Thoracic aorta (tissue), 2 donors: Measurements from ENCODE around the gene GNG2. TPM values are rescaled to one million over a fixed set of nuclear protein-coding genes. Genes with fewer than 3 reads are reported as not detected.
A peak's percentile ranks its signal among the peaks of the same experiment; 100 is the strongest.

ENCODE experiments used
- ATAC-seq: fragments of 150-250 bp; one replicate; pipeline ENCODE4 v1.8.0; 2017; ENCODE audit warnings: low read depth; ENCODE audit not compliant: insufficient number of reproducible peaks, low FRiP score
- DNase-seq: peaks from one replicate; pipeline ENCODE4 v3.0.0-alpha.2; 2020; ENCODE audit warnings: low spot score
- H3K27ac ChIP-seq, 2 donors: fragments of 200-600 bp; sonication (generic); 1 replicate in 1 of 2; 2 replicates in 1 of 2; pipeline ENCODE4 v1.5.1; 2016; ENCODE audit warnings: mild to moderate bottlenecking in 2 of 2, moderate library complexity in 2 of 2
- H3K27me3 ChIP-seq: fragments of 200-600 bp; sonication (generic); replicated peaks from 2 replicates; pipeline ENCODE4 v1.6.0; 2016; ENCODE audit warnings: mild to moderate bottlenecking; ENCODE audit not compliant: insufficient read depth
- H3K36me3 ChIP-seq: fragments of 200-600 bp; sonication (generic); one replicate; pipeline ENCODE4 v1.5.1; 2016
- H3K4me1 ChIP-seq, 2 donors: fragments of 200-600 bp; sonication (generic); 1 replicate in 1 of 2; 2 replicates in 1 of 2; pipeline versions ENCODE4 v1.5.1 to v1.6.0; 2016; ENCODE audit warnings: low read depth in 2 of 2, mild to moderate bottlenecking in 1 of 2; ENCODE audit not compliant: control insufficient read depth in 1 of 2
- H3K4me3 ChIP-seq: fragments of 200-600 bp; sonication (generic); 2 replicates; pipeline ENCODE4 v1.5.1; 2016; ENCODE audit warnings: mild to moderate bottlenecking
- H3K9me3 ChIP-seq: fragments of 200-600 bp; sonication (generic); 2 replicates; pipeline ENCODE4 v1.5.1; 2016
- total RNA-seq, 2 donors: library from RNA; depleted of rRNA; stranded (reverse); fragments of >200 nt; gene quantifications; one replicate each; pipeline versions ENCODE4 v1.1.0 to v1.2.3, GENCODE V29; 2016
- TF ChIP-seq, protein P1 (sequence below): fragments of 200-600 bp; sonication (generic); IDR thresholded peaks from one replicate; pipeline ENCODE4 v1.5.1; 2019; ENCODE audit warnings: antibody characterized with exemption

The GNG2 gene
- total RNA-seq, 2 donors from 2014 or later = 8.7 to 9.3 TPM

DNA sequence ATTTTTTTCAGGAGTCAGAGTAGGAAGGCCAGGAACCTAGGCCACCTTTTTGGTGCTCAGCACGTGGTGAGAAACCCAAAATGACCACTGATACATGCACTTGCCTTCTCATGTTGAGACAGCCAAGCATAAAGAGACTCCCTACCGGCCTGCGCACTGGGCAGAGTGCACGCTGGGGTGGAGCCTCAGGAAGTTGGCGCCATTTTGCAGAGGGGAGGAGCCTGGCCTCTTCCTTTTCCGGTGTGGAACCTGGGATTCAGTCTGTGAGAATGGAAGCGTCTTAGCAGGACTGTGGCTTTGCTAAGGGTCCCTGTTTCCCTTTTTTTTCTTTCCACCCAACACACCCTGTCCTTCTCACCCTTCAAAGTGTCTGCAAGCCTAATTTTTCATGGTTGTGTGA is 66.0 kb downstream of the GNG2 start:
- DNase-seq (no peak), ATAC-seq (no peak)
- no peak overlapping the region for H3K4me3 ChIP-seq
- TF ChIP-seq, protein P1, sequence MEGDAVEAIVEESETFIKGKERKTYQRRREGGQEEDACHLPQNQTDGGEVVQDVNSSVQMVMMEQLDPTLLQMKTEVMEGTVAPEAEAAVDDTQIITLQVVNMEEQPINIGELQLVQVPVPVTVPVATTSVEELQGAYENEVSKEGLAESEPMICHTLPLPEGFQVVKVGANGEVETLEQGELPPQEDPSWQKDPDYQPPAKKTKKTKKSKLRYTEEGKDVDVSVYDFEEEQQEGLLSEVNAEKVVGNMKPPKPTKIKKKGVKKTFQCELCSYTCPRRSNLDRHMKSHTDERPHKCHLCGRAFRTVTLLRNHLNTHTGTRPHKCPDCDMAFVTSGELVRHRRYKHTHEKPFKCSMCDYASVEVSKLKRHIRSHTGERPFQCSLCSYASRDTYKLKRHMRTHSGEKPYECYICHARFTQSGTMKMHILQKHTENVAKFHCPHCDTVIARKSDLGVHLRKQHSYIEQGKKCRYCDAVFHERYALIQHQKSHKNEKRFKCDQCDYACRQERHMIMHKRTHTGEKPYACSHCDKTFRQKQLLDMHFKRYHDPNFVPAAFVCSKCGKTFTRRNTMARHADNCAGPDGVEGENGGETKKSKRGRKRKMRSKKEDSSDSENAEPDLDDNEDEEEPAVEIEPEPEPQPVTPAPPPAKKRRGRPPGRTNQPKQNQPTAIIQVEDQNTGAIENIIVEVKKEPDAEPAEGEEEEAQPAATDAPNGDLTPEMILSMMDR = no peak
- no peaks in the 10 kb centered on the region for H3K36me3 ChIP-seq
- H3K27me3 ChIP-seq = no peaks in the 10 kb centered on the region
- no peaks in the 10 kb centered on the region for H3K9me3 ChIP-seq
- peaks cover 0 to 4% of the 10 kb centered on the region in 2 donors for H3K4me1 ChIP-seq
- H3K27ac ChIP-seq = no peak overlapping the region

- ATAC-seq (no peak), DNase-seq (no peak)
- Histone ChIP-seq H3K27ac (no peak overlapping the region), H3K36me3 (no peaks in the 10 kb centered on the region), H3K4me1 (no peaks in the 10 kb centered on the region), H3K9me3 (no peaks in the 10 kb centered on the region), H3K4me3 (no peak overlapping the region), H3K27me3 (no peaks in the 10 kb centered on the region)
- TF ChIP-seq, protein P1 = no peak
These were observed 68.2 kb downstream of the GNG2 start for GRCh38 chr14:51928568-51928967.

GRCh38 chr14:51929166-51929565 is 68.8 kb downstream of the GNG2 start:
- Histone ChIP-seq H3K9me3 (no peaks in the 10 kb centered on the region), H3K4me3 (no peak overlapping the region), H3K36me3 (no peaks in the 10 kb centered on the region), H3K27me3 (no peaks in the 10 kb centered on the region), H3K27ac (no peak overlapping the region), H3K4me1 (no peaks in the 10 kb centered on the region)
- ATAC-seq (no peak), DNase-seq (no peak)
- TF ChIP-seq, protein P1 = no peak

- H3K4me1 ChIP-seq = no peaks in the 10 kb centered on the region
- H3K27ac ChIP-seq = no peak overlapping the region
- no peak for DNase-seq
These were observed 69.7 kb downstream of the GNG2 start for GRCh38 chr14:51929910-51930682.

GRCh38 chr14:51931308-51931707 is 70.9 kb downstream of the GNG2 start:
- ATAC-seq (no peak), DNase-seq (no peak)
- Histone ChIP-seq H3K4me1 (no peaks in the 10 kb centered on the region), H3K36me3 (no peaks in the 10 kb centered on the region), H3K27me3 (no peaks in the 10 kb centered on the region), H3K4me3 (no peak overlapping the region), H3K27ac (no peak overlapping the region), H3K9me3 (no peaks in the 10 kb centered on the region)
- TF ChIP-seq, protein P1 = no peak

More at GRCh38 chr14:51929910-51930682, 69.7 kb downstream of the GNG2 start:
- Histone ChIP-seq H3K36me3 (no peaks in the 10 kb centered on the region), H3K27me3 (no peaks in the 10 kb centered on the region), H3K9me3 (no peaks in the 10 kb centered on the region), H3K4me3 (no peak overlapping the region)
- TF ChIP-seq, protein P1 = no peak
- ATAC-seq = peak; percentile 17
